Measurements from ENCODE around the gene CDKAL1. TPM values are rescaled to one million over a fixed set of nuclear protein-coding genes. Genes with fewer than 3 reads are reported as not detected.

The CDKAL1 gene
- total and polyA plus RNA-seq, 10 of the 15 experiments (the other 5 are each of a cell fraction or from before 2014, with no cell fraction given) = 10.7 to 26.9 (median 17.3) TPM

GRCh38 chr6:20708367-20709124 is 174.3 kb downstream of the CDKAL1 start:
- Histone ChIP-seq H3K4me3 (no peak overlapping the region), H4K20me1 (ENCODE audit: control insufficient read depth, insufficient read depth) (no peaks in the 10 kb centered on the region), H3K4me2 (ENCODE audit: control insufficient read depth, insufficient read depth) (no peak overlapping the region), H3K4me1 (ENCODE audit: control insufficient read depth, insufficient read depth, low read length) (peaks cover 13% of the 10 kb centered on the region), H3K36me3 (ENCODE audit: control insufficient read depth in 2 of 2, insufficient read depth in 2 of 2, low read length in 1 of 2) (no peaks in the 10 kb centered on the region; a peak in 1 of 4 replicates), H3K27me3 (replicated peaks in 1 of 2; ENCODE audit: control insufficient read depth in 2 of 2, insufficient read depth in 2 of 2, low read length in 1 of 2) (no peaks in the 10 kb centered on the region), H3K27ac (ENCODE audit: control insufficient read depth, insufficient read depth) (peak overlapping the region; percentile 20), H3K9me3 (replicated peaks; ENCODE audit: control insufficient read depth, insufficient read depth, low read length) (no peaks in the 10 kb centered on the region), H3K9ac (ENCODE audit: control insufficient read depth, insufficient read depth, low read length) (no peak overlapping the region), H2AFZ (ENCODE audit: control insufficient read depth, low read depth, low read length) (no peak overlapping the region), H3K79me2 (ENCODE audit: control insufficient read depth, insufficient read depth, low read length) (peaks cover 4% of the 10 kb centered on the region)
- FAIRE-seq (peak; percentile 56), DNase-seq (ENCODE audit: low read depth, low spot score) (peak; percentile 59), ATAC-seq (peak; percentile 87)
- ChIA-PET RAD21 (ENCODE audit: unreplicated experiment) (interaction anchor here (0.6 kb wide), 1 partner anchor 20 kb away, joined by 3 read pairs; no protein-coding TSS in a partner anchor), SMC1A (ENCODE audit: uncharacterized antibody, unreplicated experiment) (interaction anchor here (0.5 to 3.7 kb wide), 4 partner anchors 9 to 886 kb away, joined by 3 to 18 read pairs (median 4); no protein-coding TSS in a partner anchor), CTCF (interaction anchor here (1.7 kb wide), 1 partner anchor 10 kb away, joined by 6 read pairs; no protein-coding TSS in a partner anchor), POLR2A (no interaction called here)
- in situ Hi-C loops (cut with MboI) = no loop called here
- intact Hi-C loops (cut with micrococcal nuclease; ENCODE audit: unreplicated experiment) = loop anchor here (1.0 to 10.0 kb wide), 4 partner anchors 129 to 886 kb away; partner anchors contain the start of gene SOX4
- 33% methylated on average over 3 of the region's 3 CpGs for WGBS (ENCODE audit: insufficient coverage, insufficient replicate concordance, low lambda C conversion rate, missing lambda C conversion rate)
- no TSS peak for BruUV-seq (replicated peaks)
- peak; percentile 79; the same call in 1 of the 2 replicates for TF ChIP-seq ZNF592 (IDR thresholded peaks at IDR 0.05)
- TF ChIP-seq TBL1XR1 (IDR thresholded peaks at IDR 0.05; ENCODE audit: low read depth, low read length) = no peak
- 0 out of 2 replicates have a peak, but pooled peaks have one; percentile 31 for TF ChIP-seq CBX5 (IDR thresholded peaks at IDR 0.05; ENCODE audit: low read depth)
- no peak for TF ChIP-seq HCFC1 (IDR thresholded peaks at IDR 0.05; ENCODE audit: low read length)
- TF ChIP-seq ZZZ3 (IDR thresholded peaks at IDR 0.05; ENCODE audit: control insufficient read depth, insufficient read length, low read depth) = no peak
- TF ChIP-seq KDM1A (IDR thresholded peaks at IDR 0.05; ENCODE audit: borderline replicate concordance) = no peak
- no peak for TF ChIP-seq RBBP5 (conservative IDR thresholded peaks at IDR 0.05)
- TF ChIP-seq NRF1 (conservative IDR thresholded peaks at IDR 0.05; ENCODE audit: low read depth, low read length) = no peak
- peak; percentile 95 for TF ChIP-seq MEF2B (IDR thresholded peaks at IDR 0.05; ENCODE audit: partially characterized antibody, poor library complexity, severe bottlenecking)
- TF ChIP-seq IRF4 (IDR thresholded peaks at IDR 0.05; ENCODE audit: low read depth, low read length) = peak; percentile 77
- TF ChIP-seq SRF (IDR thresholded peaks at IDR 0.05; ENCODE audit: low read depth in 2 of 2, low read length in 2 of 2) = no peak
- peak; percentile 100 for TF ChIP-seq SKIL (IDR thresholded peaks at IDR 0.05; ENCODE audit: low read depth, poor library complexity, severe bottlenecking)
- TF ChIP-seq SMAD5 (IDR thresholded peaks at IDR 0.05; ENCODE audit: low read depth) = no peak
- no peak for TF ChIP-seq GATAD2B (conservative IDR thresholded peaks at IDR 0.05; ENCODE audit: low read depth)
- TF ChIP-seq HSF1 (IDR thresholded peaks at IDR 0.05; ENCODE audit: low read depth, low read length) = no peak
- TF ChIP-seq EZH2 (IDR thresholded peaks at IDR 0.05; ENCODE audit: borderline replicate concordance, control insufficient read depth, low read depth, low read length) = no peak
